Endothelial cell (in vitro differentiated cells): ENCODE data around the gene DNAJC1. TPM values are rescaled to one million over a fixed set of nuclear protein-coding genes. Genes with fewer than 3 reads are reported as not detected.

ENCODE experiments used
- DNase-seq: peaks from one replicate; pipeline ENCODE4 v3.0.0; 2021; ENCODE audit warnings: low spot score
- H3K27ac Mint-ChIP-seq: one replicate; pipeline ENCODE4 v1.8.0; 2021; ENCODE audit warnings: mixed read lengths, inconsistent platforms; ENCODE audit not compliant: unreplicated experiment
- H3K27me3 Mint-ChIP-seq: one replicate; pipeline ENCODE4 v1.8.0; 2021; ENCODE audit warnings: mild to moderate bottlenecking, moderate library complexity, mixed read lengths, inconsistent platforms; ENCODE audit not compliant: unreplicated experiment
- H3K36me3 Mint-ChIP-seq: one replicate; pipeline ENCODE4 v1.8.0; 2021; ENCODE audit warnings: mild to moderate bottlenecking, low read depth, mixed read lengths, inconsistent platforms; ENCODE audit not compliant: unreplicated experiment
- H3K4me1 Mint-ChIP-seq: one replicate; pipeline ENCODE4 v1.8.0; 2021; ENCODE audit warnings: mild to moderate bottlenecking, mixed read lengths, inconsistent platforms; ENCODE audit not compliant: unreplicated experiment
- H3K4me3 Mint-ChIP-seq: one replicate; pipeline ENCODE4 v1.8.0; 2021; ENCODE audit warnings: mild to moderate bottlenecking, mixed read lengths, inconsistent platforms; ENCODE audit not compliant: unreplicated experiment
- H3K9me3 Mint-ChIP-seq: one replicate; pipeline ENCODE4 v1.8.0; 2021; ENCODE audit warnings: mixed read lengths, inconsistent platforms; ENCODE audit not compliant: unreplicated experiment
- total RNA-seq: library from RNA; stranded (reverse); fragmentation: NEBNext Ultra II Directional; extraction: Animal tissue kit (Norgen Biotek cat#: 25700); gene quantifications from one replicate; pipeline ENCODE4 v1.2.1, GENCODE V29; 2021; ENCODE audit not compliant: unreplicated experiment
- TF ChIP-seq, protein P1 (sequence below): fragments of 200-600 bp; sonication (generic); IDR thresholded peaks from one replicate; pipeline ENCODE4 v1.5.0; 2021; ENCODE audit warnings: antibody characterized with exemption; ENCODE audit not compliant: unreplicated experiment

The DNAJC1 gene
- total RNA-seq, 1 donor from 2014 or later: 32.0 TPM

- Mint-ChIP-seq H3K4me3 (no peak overlapping the region), H3K4me1 (no peaks in the 10 kb centered on the region), H3K36me3 (no peaks in the 10 kb centered on the region), H3K9me3 (no peaks in the 10 kb centered on the region), H3K27me3 (no peaks in the 10 kb centered on the region), H3K27ac (no peak overlapping the region)
- DNase-seq: no peak
- TF ChIP-seq, protein P1, sequence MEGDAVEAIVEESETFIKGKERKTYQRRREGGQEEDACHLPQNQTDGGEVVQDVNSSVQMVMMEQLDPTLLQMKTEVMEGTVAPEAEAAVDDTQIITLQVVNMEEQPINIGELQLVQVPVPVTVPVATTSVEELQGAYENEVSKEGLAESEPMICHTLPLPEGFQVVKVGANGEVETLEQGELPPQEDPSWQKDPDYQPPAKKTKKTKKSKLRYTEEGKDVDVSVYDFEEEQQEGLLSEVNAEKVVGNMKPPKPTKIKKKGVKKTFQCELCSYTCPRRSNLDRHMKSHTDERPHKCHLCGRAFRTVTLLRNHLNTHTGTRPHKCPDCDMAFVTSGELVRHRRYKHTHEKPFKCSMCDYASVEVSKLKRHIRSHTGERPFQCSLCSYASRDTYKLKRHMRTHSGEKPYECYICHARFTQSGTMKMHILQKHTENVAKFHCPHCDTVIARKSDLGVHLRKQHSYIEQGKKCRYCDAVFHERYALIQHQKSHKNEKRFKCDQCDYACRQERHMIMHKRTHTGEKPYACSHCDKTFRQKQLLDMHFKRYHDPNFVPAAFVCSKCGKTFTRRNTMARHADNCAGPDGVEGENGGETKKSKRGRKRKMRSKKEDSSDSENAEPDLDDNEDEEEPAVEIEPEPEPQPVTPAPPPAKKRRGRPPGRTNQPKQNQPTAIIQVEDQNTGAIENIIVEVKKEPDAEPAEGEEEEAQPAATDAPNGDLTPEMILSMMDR: no peak
These were observed 98.6 kb downstream of the DNAJC1 start for GRCh38 chr10:21904930-21905329.

DNA sequence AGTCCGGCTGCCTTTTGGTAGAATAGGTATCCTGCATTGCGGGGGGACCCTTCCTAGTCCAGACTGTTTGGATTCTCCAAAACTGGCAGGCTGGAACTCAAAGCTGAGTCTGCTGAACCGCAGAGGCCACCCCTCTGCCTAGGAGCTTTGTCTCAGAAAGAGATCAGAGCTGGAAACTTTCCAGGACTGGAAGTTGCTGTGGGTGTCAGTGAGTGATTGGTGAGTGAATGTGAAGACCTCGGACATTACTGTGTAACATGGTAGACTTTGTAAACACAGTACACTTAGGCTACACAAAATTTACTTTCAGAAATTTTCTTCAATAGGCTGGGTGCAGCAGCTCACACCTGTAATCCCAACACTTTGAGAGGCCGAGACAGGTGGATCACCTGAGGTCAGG, 103.8 kb downstream of the DNAJC1 start:
- no peak for DNase-seq
- H3K4me3 Mint-ChIP-seq: no peak overlapping the region
- no peaks in the 10 kb centered on the region for H3K9me3 Mint-ChIP-seq
- no peaks in the 10 kb centered on the region for H3K4me1 Mint-ChIP-seq
- H3K36me3 Mint-ChIP-seq: peaks cover 4% of the 10 kb centered on the region
- TF ChIP-seq, protein P1: no peak
- H3K27me3 Mint-ChIP-seq: peaks cover 3% of the 10 kb centered on the region
- H3K27ac Mint-ChIP-seq: no peak overlapping the region

- TF ChIP-seq, protein P1: no peak
- Mint-ChIP-seq H3K4me1 (no peaks in the 10 kb centered on the region), H3K4me3 (no peak overlapping the region), H3K9me3 (no peaks in the 10 kb centered on the region), H3K27ac (no peak overlapping the region), H3K36me3 (peaks cover 19% of the 10 kb centered on the region), H3K27me3 (peaks cover 4% of the 10 kb centered on the region)
- no peak for DNase-seq
These were observed 107.6 kb downstream of the DNAJC1 start for GRCh38 chr10:21895932-21896331.

- DNase-seq: no peak
- Mint-ChIP-seq H3K36me3 (peaks cover 23% of the 10 kb centered on the region), H3K4me3 (no peak overlapping the region), H3K27ac (no peak overlapping the region), H3K9me3 (no peaks in the 10 kb centered on the region), H3K4me1 (no peaks in the 10 kb centered on the region), H3K27me3 (peaks cover 4% of the 10 kb centered on the region)
- TF ChIP-seq, protein P1: no peak
These were observed 108.7 kb downstream of the DNAJC1 start for GRCh38 chr10:21894648-21895342.

GRCh38 chr10:21891439-21891838, 112.1 kb downstream of the DNAJC1 start:
- Mint-ChIP-seq H3K4me3 (no peak overlapping the region), H3K9me3 (no peaks in the 10 kb centered on the region), H3K27ac (no peak overlapping the region), H3K27me3 (peaks cover 2% of the 10 kb centered on the region), H3K36me3 (peaks cover 23% of the 10 kb centered on the region), H3K4me1 (no peaks in the 10 kb centered on the region)
- no peak for DNase-seq
- TF ChIP-seq, protein P1: no peak
